Ramos (cell line): ENCODE measurements around the gene AQP1.

ENCODE experiments used
- in situ Hi-C: fragments of 300-500 bp; cut with MboI; formaldehyde crosslinking; loops from one replicate; pipeline ENCODE4 v1.14.3; 2022; ENCODE audit warnings: low sequenced_read_pairs; ENCODE audit not compliant: unreplicated experiment

The AQP1 gene

GRCh38 chr7:30911561-30911969 is at the start of gene AQP1:
Gene AQP1, plus strand, starts transcription at chr7:30911853. Its CDS starts 57 bp downstream, at chr7:30911910.
- in situ Hi-C loops: no loop called here

DNA sequence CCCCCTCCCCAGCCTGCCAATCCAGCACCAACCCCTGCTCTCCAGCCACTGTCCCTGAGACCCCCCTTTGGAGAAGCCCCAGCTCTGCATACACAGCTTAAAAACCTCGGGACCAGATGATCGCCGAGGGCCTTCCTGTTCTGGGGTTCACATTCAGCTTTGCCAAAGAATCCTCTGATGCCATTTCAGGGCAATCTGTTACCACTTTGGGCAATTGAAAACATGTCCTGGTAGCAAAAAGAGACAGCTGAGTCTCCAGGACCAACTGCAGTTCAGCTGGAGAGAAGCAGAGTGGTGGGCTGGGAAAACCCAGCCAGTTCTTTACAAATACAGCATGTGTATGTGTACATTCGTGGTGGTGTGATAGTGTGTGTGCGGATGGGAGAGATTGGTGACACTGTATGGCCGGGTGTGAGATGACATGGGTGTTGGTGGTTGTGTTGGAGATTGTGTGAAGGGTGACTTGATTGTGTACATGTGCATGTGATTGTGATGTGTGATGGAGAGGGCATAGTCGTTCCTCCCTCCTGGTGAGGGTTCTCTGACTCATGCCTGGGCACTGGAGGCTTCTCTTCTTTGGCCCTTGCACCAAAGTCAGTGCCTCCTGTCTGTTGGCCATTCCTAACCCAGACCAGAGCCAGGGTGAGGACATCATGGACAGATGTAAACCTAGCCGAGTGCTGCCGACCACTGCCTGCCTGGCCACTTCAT is 48.5 kb upstream of the AQP1 start:
- in situ Hi-C loops: no loop called here

GRCh38 chr7:30863706-30864035 is 48.0 kb upstream of the AQP1 start:
- in situ Hi-C loops: no loop called here

GRCh38 chr7:30864101-30864500 is 47.6 kb upstream of the AQP1 start:
- in situ Hi-C loops: no loop called here

DNA sequence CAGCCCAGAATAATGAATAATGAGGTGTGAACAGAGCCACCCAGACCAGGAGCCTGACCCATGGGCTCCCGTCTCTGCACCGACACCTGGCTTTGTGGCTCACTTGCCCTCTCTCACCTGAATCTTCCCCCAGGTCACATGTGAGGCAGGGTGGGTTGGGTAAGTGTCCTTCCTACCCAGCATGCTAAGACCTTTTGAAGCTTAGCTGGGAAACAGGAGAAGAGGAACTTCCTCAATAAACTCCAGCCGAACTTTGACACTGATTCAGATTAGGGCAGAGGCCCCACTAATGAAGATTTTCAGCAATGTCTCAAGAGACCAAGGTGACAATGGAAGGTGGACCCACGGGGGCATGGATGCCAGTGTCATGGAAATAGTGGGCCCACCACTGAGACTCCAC is 46.6 kb upstream of the AQP1 start:
- in situ Hi-C loops: no loop called here

DNA sequence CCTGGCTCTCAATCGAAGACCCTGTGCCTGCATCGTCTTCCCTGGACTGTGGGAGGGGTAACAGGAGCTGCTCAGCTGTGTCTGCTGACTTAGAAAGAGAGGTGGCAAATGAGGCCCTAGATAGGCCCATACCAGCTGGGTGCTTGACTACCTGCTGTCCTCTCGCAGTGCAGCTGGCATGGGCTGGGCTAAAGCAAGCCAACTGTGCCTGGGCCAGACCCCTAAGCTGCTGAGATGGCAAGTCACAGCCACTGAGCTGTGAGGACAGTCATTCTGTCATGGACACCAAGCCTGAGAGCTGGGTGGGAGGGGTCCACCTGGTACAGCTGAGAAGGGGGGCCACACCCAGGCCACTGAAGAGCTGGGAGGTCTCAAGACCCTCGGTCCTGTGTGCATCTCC is 45.8 kb upstream of the AQP1 start:
- in situ Hi-C loops: no loop called here

- in situ Hi-C loops: no loop called here
Observed at GRCh38 chr7:30866939-30867338, 44.7 kb upstream of the AQP1 start.

GRCh38 chr7:30867483-30867882 is 44.2 kb upstream of the AQP1 start:
- in situ Hi-C loops: no loop called here

DNA sequence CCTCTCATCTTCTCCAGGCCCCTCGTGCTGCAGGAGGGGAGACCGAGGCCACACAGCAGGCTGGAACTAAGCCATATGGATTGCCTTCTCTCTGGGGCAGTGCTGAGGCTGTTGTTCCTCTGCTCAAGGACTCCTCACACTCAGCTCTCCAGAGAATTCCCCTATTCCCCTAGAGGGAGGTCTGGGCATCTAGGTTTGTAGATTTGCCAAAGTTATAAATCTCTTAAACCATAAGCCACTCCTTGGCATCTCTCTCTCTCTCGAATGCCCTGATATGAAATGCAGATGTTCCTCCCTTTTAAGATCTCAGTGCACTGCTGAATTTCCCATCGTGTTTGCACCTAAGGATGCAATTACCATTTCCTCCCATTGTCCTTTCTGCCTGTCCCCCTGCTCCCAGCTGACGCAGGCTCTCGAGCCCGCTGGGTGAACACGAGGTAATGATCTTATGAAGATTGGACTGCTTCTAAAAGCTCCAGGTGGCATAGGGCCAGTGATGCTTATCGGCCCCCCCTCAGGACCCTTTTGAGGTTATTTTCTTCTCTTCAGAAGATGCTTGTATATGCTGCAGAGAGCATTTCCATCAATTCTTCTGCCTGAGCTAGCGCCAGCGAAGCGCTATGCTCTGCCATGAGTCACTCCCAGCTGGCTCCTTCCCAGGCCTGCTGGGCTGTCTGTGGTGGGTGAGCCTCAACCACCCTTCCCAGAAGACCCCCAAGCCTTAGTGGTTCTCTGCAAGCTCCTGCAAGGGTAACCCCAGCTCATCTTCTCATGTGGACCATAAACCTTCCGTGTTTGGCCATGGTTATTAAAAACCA is 41.6 kb upstream of the AQP1 start:
- in situ Hi-C loops: no loop called here

DNA sequence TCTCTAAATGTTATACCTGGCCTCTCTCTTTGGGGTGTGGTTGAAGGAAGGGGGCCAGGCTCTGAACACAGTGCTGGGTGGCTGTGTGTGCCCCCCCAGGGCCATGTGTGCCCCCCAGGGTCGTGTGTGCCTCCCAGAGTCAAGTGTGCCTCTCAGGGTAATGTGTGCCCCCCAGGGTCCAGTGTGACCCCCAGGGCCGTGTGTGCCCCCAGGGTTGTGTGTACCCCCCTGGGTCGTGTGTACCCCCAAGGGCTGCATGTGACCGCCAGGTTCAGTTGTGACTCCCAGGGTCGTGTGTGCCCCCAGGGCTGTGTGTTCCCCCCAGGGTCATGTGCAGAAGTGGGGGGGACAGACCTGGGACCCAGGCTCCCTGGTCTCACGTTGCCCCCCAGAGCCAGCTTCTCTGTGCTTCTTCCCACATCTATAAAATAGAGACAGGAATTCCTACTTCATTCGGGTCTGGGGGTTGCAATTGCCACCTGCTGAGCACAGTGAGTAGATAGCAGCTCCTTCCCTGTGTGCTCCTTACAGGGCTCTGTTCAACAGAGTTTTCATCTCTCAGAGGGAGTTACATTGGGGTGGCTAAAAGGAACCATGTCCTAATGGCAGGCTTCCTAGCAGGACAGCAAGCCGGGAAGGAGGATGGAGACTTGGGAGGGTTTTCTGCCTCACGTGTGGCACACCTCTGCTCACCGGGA is 40.7 kb upstream of the AQP1 start:
- in situ Hi-C loops: no loop called here

- in situ Hi-C loops: no loop called here
Observed at GRCh38 chr7:30871655-30872054, 40.0 kb upstream of the AQP1 start.

- in situ Hi-C loops: no loop called here
Observed at GRCh38 chr7:30873207-30873606, 38.4 kb upstream of the AQP1 start.

GRCh38 chr7:30873656-30874055 is 38.0 kb upstream of the AQP1 start:
- in situ Hi-C loops: no loop called here

DNA sequence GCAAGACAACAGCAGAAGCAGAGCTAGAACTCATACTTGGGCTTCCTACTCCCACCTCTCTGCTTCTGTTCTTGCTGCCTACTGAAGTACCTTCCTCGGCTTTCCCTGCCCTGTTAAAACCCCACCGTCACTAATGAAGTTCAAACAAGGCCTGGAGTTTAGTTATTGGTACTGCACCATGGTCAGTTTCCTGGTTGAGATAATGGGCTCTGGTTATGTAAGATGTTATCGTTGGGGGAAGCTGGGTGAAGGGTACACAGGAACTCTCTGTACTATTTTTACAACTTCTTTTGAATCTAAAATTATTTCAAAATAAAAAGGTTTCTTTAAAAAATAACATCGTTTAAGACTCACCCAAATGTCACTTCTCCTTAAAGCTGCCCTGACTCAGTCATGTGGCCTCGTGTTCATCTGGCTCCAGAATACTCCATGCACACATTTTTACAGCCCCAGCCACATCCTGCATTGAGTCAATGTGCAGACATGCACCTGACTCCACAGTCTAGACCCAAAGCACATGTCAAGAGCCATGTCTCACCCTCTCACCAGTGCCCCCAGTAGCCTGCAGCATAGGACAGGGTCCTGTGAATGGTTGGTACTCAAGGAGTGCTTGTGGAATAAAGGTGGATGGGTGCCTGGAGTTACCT is 36.9 kb upstream of the AQP1 start:
- in situ Hi-C loops: no loop called here

- in situ Hi-C loops: no loop called here
Observed at GRCh38 chr7:30877015-30877769, 34.5 kb upstream of the AQP1 start.

DNA sequence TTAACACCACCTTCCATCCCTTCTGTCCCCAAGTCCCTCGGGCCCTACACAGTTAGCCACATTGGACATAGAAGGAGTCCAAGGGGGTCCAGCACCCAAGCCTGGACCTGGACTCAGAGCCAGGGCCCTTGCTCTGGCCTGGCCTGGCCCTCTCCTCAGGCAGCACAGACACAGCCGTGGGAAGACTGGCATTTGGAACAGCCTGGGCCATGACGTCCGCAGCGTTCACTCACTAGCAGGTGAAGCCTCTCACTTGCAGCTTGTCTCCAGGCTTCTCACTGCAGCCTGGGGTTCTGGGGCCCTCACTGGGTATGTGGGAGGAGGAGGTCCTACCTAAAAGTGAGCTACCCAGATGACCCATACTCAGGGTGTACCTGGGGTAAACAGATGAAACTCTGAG is 33.7 kb upstream of the AQP1 start:
- in situ Hi-C loops: no loop called here

GRCh38 chr7:30879139-30880124 is 32.2 kb upstream of the AQP1 start:
- in situ Hi-C loops: no loop called here

DNA sequence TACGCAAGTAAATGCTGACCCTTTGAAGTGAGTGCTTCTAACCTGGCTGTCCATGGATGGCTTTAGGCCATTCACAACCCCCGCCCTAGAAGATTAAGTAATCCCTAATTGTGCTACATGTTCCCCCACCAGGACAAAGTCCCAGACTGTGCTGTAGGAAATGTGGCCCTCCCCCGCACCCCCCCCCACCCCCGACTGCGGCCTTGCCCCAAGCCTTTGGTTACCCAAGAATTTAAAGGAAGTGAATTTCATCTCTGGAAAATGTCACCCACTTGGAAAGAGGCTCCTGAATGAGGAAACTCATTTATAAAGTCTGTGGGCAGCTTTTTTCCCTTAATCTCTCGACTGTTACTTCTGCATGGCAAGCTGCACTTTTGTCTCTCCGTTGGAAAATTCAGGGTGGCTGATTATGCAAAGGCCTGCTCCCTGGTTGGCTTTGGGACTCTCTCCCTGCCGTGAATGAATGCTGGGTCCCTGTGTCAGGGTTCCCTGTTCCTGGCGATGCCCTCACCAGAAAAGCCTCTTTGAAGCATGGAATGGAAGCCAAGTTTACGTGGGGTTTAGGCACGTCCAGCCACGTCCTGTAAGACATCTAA is 31.4 kb upstream of the AQP1 start:
- in situ Hi-C loops: no loop called here

GRCh38 chr7:30880941-30881340 is 30.7 kb upstream of the AQP1 start:
- in situ Hi-C loops: no loop called here
